ENCODE measurements around the gene FBXL7. TPM values are rescaled to one million over a fixed set of nuclear protein-coding genes. Genes with fewer than 3 reads are reported as not detected.

FBXL7 gene
- total and polyA plus RNA-seq, 2 experiments from 2014 or later, result 4.5 to 15.2 TPM

DNA sequence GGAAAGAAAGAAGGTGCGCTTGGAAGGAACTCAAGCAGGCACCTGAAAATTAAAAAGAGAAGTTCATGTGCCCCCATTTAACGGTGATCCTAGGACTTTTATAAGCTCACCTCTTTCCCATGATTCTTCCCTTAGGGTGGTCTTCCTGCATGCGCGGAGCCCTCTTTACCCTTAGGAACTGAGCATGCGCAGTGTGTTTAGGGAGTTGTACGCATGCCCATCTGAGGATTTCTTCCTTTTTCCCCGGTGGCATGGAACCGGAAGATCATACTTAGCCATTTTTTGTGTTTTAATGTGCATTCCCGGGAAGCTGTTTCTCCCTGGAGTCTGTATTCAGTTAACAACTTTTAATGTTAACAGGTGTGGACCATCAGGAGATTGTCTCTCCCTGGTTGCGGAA is 119.0 kb downstream of the FBXL7 start:
- no peak overlapping the region for H3K4me3 Mint-ChIP-seq
- Histone ChIP-seq H3K4me3 (no peak overlapping the region), H3K36me3 (ENCODE audit: insufficient read depth) (no peaks in the 10 kb centered on the region), H3F3A (replicated peaks; ENCODE audit: low read depth) (no peaks in the 10 kb centered on the region), H3K27ac (ENCODE audit: low read depth) (no peak overlapping the region), H2AFZ (no peak overlapping the region), H3K9me2 (ENCODE audit: insufficient read depth) (no peaks in the 10 kb centered on the region), H3K4me2 (no peak overlapping the region), H3K4me1 (ENCODE audit: insufficient read depth) (no peaks in the 10 kb centered on the region), H4K20me1 (replicated peaks; ENCODE audit: insufficient read depth) (no peaks in the 10 kb centered on the region), H3K27me3 (ENCODE audit: insufficient read depth) (no peaks in the 10 kb centered on the region), H3K79me2 (replicated peaks; ENCODE audit: insufficient read depth) (peaks cover 29% of the 10 kb centered on the region)
- no peaks in the 10 kb centered on the region for H3K9me3 Mint-ChIP-seq
- H3K27me3 Mint-ChIP-seq (ENCODE audit: insufficient read depth, low read depth, poor library complexity), result no peaks in the 10 kb centered on the region
- DNase-seq (ENCODE audit: low spot score), result no peak
- TF ChIP-seq POLR2AphosphoS5 (IDR thresholded peaks at IDR 0.05; ENCODE audit: low read depth) (no peak), NANOG (IDR thresholded peaks at IDR 0.05; ENCODE audit: borderline replicate concordance) (no peak), ZNF331 (CRISPR knock-in tag; IDR thresholded peaks at IDR 0.05; ENCODE audit: low read depth) (no peak), EZH2 (IDR thresholded peaks at IDR 0.05; ENCODE audit: low read depth, unreplicated experiment) (no peak), ZNF114 (CRISPR knock-in tag; IDR thresholded peaks at IDR 0.05) (no peak), EZH2phosphoT487 (IDR thresholded peaks at IDR 0.05; ENCODE audit: unreplicated experiment) (no peak), STAT1 (IDR thresholded peaks at IDR 0.05; ENCODE audit: unreplicated experiment) (no peak), JUNB (IDR thresholded peaks at IDR 0.05; ENCODE audit: unreplicated experiment) (no peak), CREB1 (CRISPR knock-in tag; IDR thresholded peaks at IDR 0.05; ENCODE audit: low read depth) (no peak)
- TF ChIP-seq, protein P1, sequence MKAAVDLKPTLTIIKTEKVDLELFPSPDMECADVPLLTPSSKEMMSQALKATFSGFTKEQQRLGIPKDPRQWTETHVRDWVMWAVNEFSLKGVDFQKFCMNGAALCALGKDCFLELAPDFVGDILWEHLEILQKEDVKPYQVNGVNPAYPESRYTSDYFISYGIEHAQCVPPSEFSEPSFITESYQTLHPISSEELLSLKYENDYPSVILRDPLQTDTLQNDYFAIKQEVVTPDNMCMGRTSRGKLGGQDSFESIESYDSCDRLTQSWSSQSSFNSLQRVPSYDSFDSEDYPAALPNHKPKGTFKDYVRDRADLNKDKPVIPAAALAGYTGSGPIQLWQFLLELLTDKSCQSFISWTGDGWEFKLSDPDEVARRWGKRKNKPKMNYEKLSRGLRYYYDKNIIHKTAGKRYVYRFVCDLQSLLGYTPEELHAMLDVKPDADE (IDR thresholded peaks at IDR 0.05), result no peak
- TF ChIP-seq, protein P2, sequence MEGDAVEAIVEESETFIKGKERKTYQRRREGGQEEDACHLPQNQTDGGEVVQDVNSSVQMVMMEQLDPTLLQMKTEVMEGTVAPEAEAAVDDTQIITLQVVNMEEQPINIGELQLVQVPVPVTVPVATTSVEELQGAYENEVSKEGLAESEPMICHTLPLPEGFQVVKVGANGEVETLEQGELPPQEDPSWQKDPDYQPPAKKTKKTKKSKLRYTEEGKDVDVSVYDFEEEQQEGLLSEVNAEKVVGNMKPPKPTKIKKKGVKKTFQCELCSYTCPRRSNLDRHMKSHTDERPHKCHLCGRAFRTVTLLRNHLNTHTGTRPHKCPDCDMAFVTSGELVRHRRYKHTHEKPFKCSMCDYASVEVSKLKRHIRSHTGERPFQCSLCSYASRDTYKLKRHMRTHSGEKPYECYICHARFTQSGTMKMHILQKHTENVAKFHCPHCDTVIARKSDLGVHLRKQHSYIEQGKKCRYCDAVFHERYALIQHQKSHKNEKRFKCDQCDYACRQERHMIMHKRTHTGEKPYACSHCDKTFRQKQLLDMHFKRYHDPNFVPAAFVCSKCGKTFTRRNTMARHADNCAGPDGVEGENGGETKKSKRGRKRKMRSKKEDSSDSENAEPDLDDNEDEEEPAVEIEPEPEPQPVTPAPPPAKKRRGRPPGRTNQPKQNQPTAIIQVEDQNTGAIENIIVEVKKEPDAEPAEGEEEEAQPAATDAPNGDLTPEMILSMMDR (conservative IDR thresholded peaks at IDR 0.05; ENCODE audit: low read depth in 2 of 2), result no peak
- TF ChIP-seq, protein P3, sequence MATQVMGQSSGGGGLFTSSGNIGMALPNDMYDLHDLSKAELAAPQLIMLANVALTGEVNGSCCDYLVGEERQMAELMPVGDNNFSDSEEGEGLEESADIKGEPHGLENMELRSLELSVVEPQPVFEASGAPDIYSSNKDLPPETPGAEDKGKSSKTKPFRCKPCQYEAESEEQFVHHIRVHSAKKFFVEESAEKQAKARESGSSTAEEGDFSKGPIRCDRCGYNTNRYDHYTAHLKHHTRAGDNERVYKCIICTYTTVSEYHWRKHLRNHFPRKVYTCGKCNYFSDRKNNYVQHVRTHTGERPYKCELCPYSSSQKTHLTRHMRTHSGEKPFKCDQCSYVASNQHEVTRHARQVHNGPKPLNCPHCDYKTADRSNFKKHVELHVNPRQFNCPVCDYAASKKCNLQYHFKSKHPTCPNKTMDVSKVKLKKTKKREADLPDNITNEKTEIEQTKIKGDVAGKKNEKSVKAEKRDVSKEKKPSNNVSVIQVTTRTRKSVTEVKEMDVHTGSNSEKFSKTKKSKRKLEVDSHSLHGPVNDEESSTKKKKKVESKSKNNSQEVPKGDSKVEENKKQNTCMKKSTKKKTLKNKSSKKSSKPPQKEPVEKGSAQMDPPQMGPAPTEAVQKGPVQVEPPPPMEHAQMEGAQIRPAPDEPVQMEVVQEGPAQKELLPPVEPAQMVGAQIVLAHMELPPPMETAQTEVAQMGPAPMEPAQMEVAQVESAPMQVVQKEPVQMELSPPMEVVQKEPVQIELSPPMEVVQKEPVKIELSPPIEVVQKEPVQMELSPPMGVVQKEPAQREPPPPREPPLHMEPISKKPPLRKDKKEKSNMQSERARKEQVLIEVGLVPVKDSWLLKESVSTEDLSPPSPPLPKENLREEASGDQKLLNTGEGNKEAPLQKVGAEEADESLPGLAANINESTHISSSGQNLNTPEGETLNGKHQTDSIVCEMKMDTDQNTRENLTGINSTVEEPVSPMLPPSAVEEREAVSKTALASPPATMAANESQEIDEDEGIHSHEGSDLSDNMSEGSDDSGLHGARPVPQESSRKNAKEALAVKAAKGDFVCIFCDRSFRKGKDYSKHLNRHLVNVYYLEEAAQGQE (IDR thresholded peaks at IDR 0.05; ENCODE audit: unreplicated experiment), result no peak
- TF ChIP-seq, protein P4, sequence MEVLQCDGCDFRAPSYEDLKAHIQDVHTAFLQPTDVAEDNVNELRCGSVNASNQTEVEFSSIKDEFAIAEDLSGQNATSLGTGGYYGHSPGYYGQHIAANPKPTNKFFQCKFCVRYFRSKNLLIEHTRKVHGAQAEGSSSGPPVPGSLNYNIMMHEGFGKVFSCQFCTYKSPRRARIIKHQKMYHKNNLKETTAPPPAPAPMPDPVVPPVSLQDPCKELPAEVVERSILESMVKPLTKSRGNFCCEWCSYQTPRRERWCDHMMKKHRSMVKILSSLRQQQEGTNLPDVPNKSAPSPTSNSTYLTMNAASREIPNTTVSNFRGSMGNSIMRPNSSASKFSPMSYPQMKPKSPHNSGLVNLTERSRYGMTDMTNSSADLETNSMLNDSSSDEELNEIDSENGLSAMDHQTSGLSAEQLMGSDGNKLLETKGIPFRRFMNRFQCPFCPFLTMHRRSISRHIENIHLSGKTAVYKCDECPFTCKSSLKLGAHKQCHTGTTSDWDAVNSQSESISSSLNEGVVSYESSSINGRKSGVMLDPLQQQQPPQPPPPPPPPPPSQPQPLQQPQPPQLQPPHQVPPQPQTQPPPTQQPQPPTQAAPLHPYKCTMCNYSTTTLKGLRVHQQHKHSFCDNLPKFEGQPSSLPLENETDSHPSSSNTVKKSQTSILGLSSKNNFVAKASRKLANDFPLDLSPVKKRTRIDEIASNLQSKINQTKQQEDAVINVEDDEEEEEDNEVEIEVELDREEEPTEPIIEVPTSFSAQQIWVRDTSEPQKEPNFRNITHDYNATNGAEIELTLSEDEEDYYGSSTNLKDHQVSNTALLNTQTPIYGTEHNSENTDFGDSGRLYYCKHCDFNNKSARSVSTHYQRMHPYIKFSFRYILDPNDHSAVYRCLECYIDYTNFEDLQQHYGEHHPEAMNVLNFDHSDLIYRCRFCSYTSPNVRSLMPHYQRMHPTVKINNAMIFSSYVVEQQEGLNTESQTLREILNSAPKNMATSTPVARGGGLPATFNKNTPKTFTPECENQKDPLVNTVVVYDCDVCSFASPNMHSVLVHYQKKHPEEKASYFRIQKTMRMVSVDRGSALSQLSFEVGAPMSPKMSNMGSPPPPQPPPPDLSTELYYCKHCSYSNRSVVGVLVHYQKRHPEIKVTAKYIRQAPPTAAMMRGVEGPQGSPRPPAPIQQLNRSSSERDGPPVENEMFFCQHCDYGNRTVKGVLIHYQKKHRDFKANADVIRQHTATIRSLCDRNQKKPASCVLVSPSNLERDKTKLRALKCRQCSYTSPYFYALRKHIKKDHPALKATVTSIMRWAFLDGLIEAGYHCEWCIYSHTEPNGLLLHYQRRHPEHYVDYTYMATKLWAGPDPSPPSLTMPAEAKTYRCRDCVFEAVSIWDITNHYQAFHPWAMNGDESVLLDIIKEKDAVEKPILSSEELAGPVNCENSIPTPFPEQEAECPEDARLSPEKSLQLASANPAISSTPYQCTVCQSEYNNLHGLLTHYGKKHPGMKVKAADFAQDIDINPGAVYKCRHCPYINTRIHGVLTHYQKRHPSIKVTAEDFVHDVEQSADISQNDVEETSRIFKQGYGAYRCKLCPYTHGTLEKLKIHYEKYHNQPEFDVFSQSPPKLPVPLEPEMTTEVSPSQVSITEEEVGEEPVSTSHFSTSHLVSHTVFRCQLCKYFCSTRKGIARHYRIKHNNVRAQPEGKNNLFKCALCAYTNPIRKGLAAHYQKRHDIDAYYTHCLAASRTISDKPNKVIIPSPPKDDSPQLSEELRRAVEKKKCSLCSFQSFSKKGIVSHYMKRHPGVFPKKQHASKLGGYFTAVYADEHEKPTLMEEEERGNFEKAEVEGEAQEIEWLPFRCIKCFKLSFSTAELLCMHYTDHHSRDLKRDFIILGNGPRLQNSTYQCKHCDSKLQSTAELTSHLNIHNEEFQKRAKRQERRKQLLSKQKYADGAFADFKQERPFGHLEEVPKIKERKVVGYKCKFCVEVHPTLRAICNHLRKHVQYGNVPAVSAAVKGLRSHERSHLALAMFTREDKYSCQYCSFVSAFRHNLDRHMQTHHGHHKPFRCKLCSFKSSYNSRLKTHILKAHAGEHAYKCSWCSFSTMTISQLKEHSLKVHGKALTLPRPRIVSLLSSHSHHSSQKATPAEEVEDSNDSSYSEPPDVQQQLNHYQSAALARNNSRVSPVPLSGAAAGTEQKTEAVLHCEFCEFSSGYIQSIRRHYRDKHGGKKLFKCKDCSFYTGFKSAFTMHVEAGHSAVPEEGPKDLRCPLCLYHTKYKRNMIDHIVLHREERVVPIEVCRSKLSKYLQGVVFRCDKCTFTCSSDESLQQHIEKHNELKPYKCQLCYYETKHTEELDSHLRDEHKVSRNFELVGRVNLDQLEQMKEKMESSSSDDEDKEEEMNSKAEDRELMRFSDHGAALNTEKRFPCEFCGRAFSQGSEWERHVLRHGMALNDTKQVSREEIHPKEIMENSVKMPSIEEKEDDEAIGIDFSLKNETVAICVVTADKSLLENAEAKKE (CRISPR knock-in tag; IDR thresholded peaks at IDR 0.05), result no peak
- no peak overlapping the region for H3K27ac Mint-ChIP-seq
- H3K4me1 Mint-ChIP-seq, result peaks cover 2% of the 10 kb centered on the region; the same call in 1 of the 3 replicates
- H3K36me3 Mint-ChIP-seq (ENCODE audit: low read depth), result 0 out of 3 replicates have a peak, but pooled peaks cover 2% of the 10 kb centered on the region
- ATAC-seq, result no peak
